GM19238 (cell line): Measurements from ENCODE around the gene LCE1C.

ENCODE experiments used
- DNase-seq: peaks from one replicate; pipeline ENCODE4 v3.0.0; 2011; ENCODE audit warnings: low spot score; ENCODE audit not compliant: insufficient read length

Gene LCE1C

DNA sequence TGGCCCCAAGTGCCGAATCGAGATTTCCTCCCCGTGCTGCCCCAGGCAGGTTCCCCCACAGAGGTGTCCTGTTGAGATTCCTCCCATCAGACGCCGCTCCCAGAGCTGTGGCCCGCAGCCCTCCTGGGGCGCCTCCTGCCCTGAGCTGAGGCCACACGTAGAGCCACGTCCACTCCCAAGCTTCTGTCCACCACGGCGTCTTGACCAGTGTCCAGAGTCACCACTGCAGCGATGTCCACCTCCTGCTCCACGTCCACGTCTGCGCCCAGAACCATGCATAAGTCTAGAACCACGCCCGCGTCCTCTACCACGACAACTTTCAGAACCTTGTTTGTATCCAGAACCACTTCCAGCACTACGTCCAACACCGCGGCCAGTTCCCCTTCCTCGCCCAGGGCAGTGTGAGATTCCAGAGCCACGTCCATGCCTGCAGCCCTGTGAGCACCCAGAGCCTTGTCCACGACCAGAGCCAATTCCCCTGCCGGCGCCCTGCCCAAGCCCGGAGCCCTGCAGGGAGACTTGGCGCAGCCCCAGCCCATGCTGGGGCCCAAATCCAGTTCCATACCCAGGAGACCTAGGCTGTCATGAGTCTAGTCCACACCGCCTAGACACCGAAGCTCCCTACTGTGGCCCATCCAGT lies 45.8 kb downstream of the LCE1C start:
- DNase-seq: no peak

DNA sequence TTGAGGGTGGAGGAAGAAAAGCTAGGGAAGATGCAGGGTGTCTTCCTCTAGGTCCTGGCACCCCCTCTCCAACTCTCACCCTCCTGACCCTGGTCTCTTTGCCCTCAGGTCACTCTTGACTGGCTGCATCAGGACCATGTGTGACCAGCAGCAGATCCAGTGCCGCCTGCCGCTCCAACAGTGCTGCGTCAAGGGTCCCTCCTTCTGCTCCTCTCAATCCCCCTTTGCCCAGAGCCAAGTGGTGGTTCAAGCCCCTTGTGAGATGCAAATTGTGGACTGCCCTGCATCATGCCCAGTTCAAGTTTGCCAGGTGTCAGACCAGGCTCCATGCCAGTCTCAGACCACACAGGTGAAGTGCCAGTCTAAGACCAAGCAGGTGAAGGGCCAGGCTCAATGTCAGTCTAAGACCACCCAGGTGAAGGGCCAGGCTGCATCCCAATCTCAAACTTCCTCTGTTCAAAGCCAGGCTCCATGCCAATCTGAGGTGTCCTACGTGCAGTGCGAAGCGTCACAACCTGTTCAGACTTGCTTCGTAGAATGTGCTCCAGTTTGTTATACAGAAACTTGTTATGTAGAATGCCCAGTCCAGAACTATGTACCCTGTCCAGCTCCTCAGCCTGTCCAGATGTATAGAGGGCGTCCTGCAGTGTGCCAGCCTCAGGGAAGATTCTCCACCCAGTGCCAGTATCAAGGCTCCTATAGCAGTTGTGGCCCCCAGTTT lies 46.8 kb downstream of the LCE1C start:
- DNase-seq: no peak

DNA sequence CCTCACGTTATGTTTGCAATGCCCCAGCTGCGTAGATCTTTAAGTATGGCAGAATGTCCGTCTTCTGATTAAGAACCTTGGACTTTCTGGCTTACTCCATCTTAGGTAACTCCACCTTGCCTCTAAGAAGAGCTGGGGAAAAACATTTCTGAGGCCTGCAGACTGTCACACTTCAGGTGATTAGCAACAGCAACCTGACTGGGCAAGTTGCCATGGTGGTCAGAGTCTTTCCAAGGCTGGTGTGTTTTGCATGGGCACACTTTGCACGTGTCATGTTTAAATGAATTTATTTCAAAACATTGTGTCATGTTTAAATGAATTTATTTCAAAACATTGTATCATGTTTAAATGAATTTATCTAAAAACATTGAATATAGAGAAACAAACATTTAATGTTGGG lies 47.8 kb downstream of the LCE1C start:
- DNase-seq: no peak

DNA sequence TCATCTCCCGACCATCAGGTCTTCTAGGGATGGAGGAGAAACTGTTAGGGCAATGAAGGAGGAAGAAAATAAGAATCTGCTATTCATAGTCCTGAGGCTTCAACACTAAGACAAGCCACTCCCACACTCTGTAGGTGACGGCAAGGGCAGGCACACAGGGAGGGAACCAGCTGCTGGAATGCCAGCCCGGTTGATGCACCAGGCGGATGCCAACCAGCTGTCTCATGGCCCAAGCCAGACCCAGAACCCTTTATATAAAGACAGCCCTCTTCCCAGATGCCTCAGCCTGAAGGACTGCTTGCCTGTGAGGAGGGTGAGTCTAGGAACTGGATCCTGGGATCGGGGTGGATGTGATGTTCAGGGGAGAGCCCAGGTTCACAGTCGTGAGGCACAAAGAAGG lies 48.7 kb downstream of the LCE1C start, which contains the start of gene KPRP:
Gene KPRP (plus strand): TSS at position 279 of the 400 bp plus-strand sequence. CDS start 1,564 bp downstream, outside the sequence.
- no peak for DNase-seq

DNA sequence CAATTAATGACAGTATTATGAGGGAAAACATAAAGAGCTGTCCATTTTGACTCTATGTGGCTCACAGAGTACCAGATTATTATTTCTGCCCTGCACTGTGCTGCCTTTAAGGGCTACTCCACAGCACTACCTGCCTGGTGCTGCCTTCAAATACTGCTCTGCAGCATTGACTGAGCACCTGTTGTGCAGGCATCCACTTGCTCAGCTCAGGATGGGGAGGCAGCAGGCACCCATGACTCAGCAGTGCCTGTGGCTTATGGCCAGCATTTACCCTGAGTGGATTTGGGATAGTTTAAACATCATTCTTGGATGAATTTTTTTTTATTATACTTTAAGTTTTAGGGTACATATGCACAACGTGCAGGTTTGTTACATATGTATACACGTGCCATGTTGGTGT lies 49.6 kb downstream of the LCE1C start:
- DNase-seq: no peak
